H1 (cell line): Measurements from ENCODE around the gene ZNF213. TPM values are rescaled to one million over a fixed set of nuclear protein-coding genes. Genes with fewer than 3 reads are reported as not detected.
A peak's percentile ranks its signal among the peaks of the same experiment; 100 is the strongest.

ENCODE experiments used
- CTCF ChIA-PET: fragments of 300-600 bp; sonication (Branson Sonifier 250); formaldehyde crosslinking; loops from one replicate; lab custom pipeline; 2021; ENCODE audit not compliant: partially characterized antibody; lab: Charles Lee
- POLR2A ChIA-PET: fragments of 300-600 bp; sonication (Branson Sonifier 250); formaldehyde crosslinking; loops from one replicate; lab custom pipeline; 2021; ENCODE audit warnings: inconsistent platforms; ENCODE audit not compliant: partially characterized antibody; lab: Charles Lee
- DNase-seq, 2 experiments: peaks; one replicate each; pipeline versions ENCODE4 v3.0.0 to v3.0.0-alpha.2; 2010 to 2022; ENCODE audit warnings: low spot score in 2 of 2, low read depth in 1 of 2, mixed read lengths in 1 of 2
- FAIRE-seq: peaks from 2 replicates; lab custom pipeline; 2011; peaks lifted over from hg19 to GRCh38; lab: Jason Lieb, UNC
- H2AFZ ChIP-seq: 2 replicates; pipeline ENCODE4 v1.8.1; 2012; ENCODE audit warnings: low read length, inconsistent platforms
- H2AK5ac ChIP-seq: 2 replicates; pipeline ENCODE4 v1.6.1; 2013; ENCODE audit warnings: low read depth, low read length
- H2BK120ac ChIP-seq: replicated peaks from 2 replicates; pipeline ENCODE3; 2013; ENCODE audit warnings: low read depth, low read length, inconsistent platforms
- H2BK12ac ChIP-seq: 2 replicates; pipeline ENCODE4 v1.6.1; 2013; ENCODE audit warnings: low read depth, low read length
- H2BK15ac ChIP-seq: 2 replicates; pipeline ENCODE4 v1.6.1; 2013; ENCODE audit warnings: low read length
- H2BK20ac ChIP-seq: 2 replicates; pipeline ENCODE4 v1.6.1; 2013; ENCODE audit warnings: low read length
- H2BK5ac ChIP-seq: 2 replicates; pipeline ENCODE4 v1.6.1; 2013; ENCODE audit warnings: low read depth, low read length
- H3K14ac ChIP-seq: 2 replicates; pipeline ENCODE4 v1.6.1; 2013; ENCODE audit warnings: inconsistent platforms; ENCODE audit not compliant: insufficient read length
- H3K18ac ChIP-seq: 2 replicates; pipeline ENCODE4 v1.6.1; 2013; ENCODE audit warnings: low read length; ENCODE audit errors: extremely low read depth
- H3K23ac ChIP-seq: 2 replicates; pipeline ENCODE4 v1.6.1; 2013; ENCODE audit warnings: inconsistent platforms; ENCODE audit not compliant: insufficient read length
- H3K23me2 ChIP-seq: 2 replicates; pipeline ENCODE4 v1.6.1; 2013; ENCODE audit warnings: low read depth, low read length
- H3K27ac ChIP-seq: 2 replicates; pipeline ENCODE4 v1.6.1; 2011; ENCODE audit warnings: low read depth, low read length, inconsistent platforms
- H3K27me3 ChIP-seq, 4 experiments: replicated peaks in 1 of 4; 1 replicate in 1 of 4; 2 replicates in 3 of 4; pipeline versions ENCODE4 v1.6.1 to v1.8.1; 2011 to 2013; ENCODE audit warnings: low read length in 3 of 4, mild to moderate bottlenecking in 3 of 4, inconsistent platforms in 2 of 4, mixed read lengths in 2 of 4, moderate library complexity in 1 of 4; ENCODE audit not compliant: control insufficient read depth in 3 of 4, insufficient read depth in 3 of 4; ENCODE audit errors: extremely low read depth in 1 of 4
- H3K36me3 ChIP-seq, 4 experiments: 2 replicates each; pipeline versions ENCODE4 v1.6.1 to v1.8.1; 2011 to 2013; ENCODE audit warnings: mild to moderate bottlenecking in 4 of 4, low read length in 3 of 4, moderate library complexity in 2 of 4, control low read depth in 1 of 4, inconsistent platforms in 1 of 4; ENCODE audit not compliant: insufficient read depth in 4 of 4, control insufficient read depth in 2 of 4
- H3K4ac ChIP-seq: replicated peaks from 2 replicates; pipeline ENCODE3; 2013; ENCODE audit warnings: low read length, low read depth, mixed read lengths, inconsistent platforms; ENCODE audit not compliant: insufficient read length
- H3K4me1 ChIP-seq, 4 experiments: replicated peaks in 1 of 4; 1 replicate in 1 of 4; 2 replicates in 3 of 4; pipeline versions ENCODE4 v1.6.1 to v1.8.1; 2011 to 2013; ENCODE audit warnings: low read length in 3 of 4, inconsistent platforms in 2 of 4, mixed read lengths in 1 of 4; ENCODE audit not compliant: insufficient read depth in 4 of 4, control insufficient read depth in 3 of 4
- H3K4me2 ChIP-seq, 2 experiments: 2 replicates each; pipeline versions ENCODE4 v1.6.1 to v1.8.1; 2011 to 2013; ENCODE audit warnings: low read depth in 2 of 2, low read length in 2 of 2, control low read depth in 1 of 2, inconsistent platforms in 1 of 2, mild to moderate bottlenecking in 1 of 2; ENCODE audit not compliant: insufficient read depth in 1 of 2
- H3K4me3 ChIP-seq, 4 experiments: fragments of 200-600, 300-600 bp in 1 of 4; sonication (generic), shearing (Covaris generic), sonication (Bioruptor Twin) in 1 of 4; 2 replicates each; pipeline versions ENCODE4 v1.5.1 to v1.8.1; 2011 to 2016; ENCODE audit warnings: low read length in 4 of 4, low read depth in 3 of 4, control low read depth in 2 of 4, inconsistent platforms in 2 of 4, mild to moderate bottlenecking in 2 of 4, mixed read lengths in 1 of 4, moderate library complexity in 1 of 4; ENCODE audit not compliant: insufficient read depth in 2 of 4; ENCODE audit errors: extremely low read depth in 1 of 4
- H3K56ac ChIP-seq: replicated peaks from 2 replicates; pipeline ENCODE3; 2013; ENCODE audit warnings: low read depth, mild to moderate bottlenecking, mixed read lengths, low read length, inconsistent platforms; ENCODE audit not compliant: insufficient read length
- H3K79me1 ChIP-seq: 2 replicates; pipeline ENCODE4 v1.6.1; 2013; ENCODE audit warnings: low read depth, low read length, control low read depth
- H3K79me2 ChIP-seq, 2 experiments: 2 replicates each; pipeline versions ENCODE4 v1.6.1 to v1.8.1; 2012 to 2013; ENCODE audit warnings: low read length in 2 of 2, mild to moderate bottlenecking in 2 of 2, inconsistent platforms in 1 of 2; ENCODE audit not compliant: insufficient read depth in 2 of 2, control insufficient read depth in 1 of 2
- H3K9ac ChIP-seq, 4 experiments: replicated peaks in 1 of 4; 1 replicate in 1 of 4; 2 replicates in 3 of 4; pipeline versions ENCODE4 v1.6.1 to v1.8.1; 2011 to 2013; ENCODE audit warnings: low read depth in 3 of 4, low read length in 3 of 4, control low read depth in 2 of 4, mild to moderate bottlenecking in 2 of 4, moderate library complexity in 2 of 4, inconsistent platforms in 1 of 4; ENCODE audit errors: extremely low read depth in 1 of 4
- H3K9me3 ChIP-seq, 2 experiments: 2 replicates each; pipeline versions ENCODE4 v1.6.1 to v1.8.1; 2012 to 2013; ENCODE audit warnings: mild to moderate bottlenecking in 2 of 2, moderate library complexity in 2 of 2, control low read depth in 1 of 2, inconsistent platforms in 1 of 2, low read depth in 1 of 2, low read length in 1 of 2, mixed read lengths in 1 of 2; ENCODE audit not compliant: insufficient read depth in 2 of 2
- H4K20me1 ChIP-seq, 2 experiments: replicated peaks in 1 of 2; 2 replicates each; pipeline versions ENCODE3 to v1.8.1; 2011 to 2013; ENCODE audit warnings: inconsistent platforms in 2 of 2, low read length in 2 of 2, mild to moderate bottlenecking in 1 of 2; ENCODE audit not compliant: insufficient read depth in 2 of 2, control insufficient read depth in 1 of 2
- H4K5ac ChIP-seq: 2 replicates; pipeline ENCODE4 v1.6.1; 2013; ENCODE audit warnings: low read length, low read depth, mixed read lengths, inconsistent platforms; ENCODE audit not compliant: insufficient read length
- H4K8ac ChIP-seq: 2 replicates; pipeline ENCODE4 v1.8.0; 2013; ENCODE audit warnings: mild to moderate bottlenecking, moderate library complexity, low read length, inconsistent platforms; ENCODE audit not compliant: insufficient read depth; ENCODE audit errors: extremely low read depth
- H4K91ac ChIP-seq: replicated peaks from 2 replicates; pipeline ENCODE3; 2013; ENCODE audit warnings: low read length, mixed read lengths, inconsistent platforms; ENCODE audit not compliant: insufficient read length
- EZH2 ChIP-seq: fragments of 200-600 bp; sonication (generic); IDR thresholded peaks from 2 replicates; pipeline ENCODE4 v1.7.1; 2012; ENCODE audit warnings: low read depth, mild to moderate bottlenecking, moderate library complexity, low read length, inconsistent platforms; ENCODE audit not compliant: severe bottlenecking
- MAFK ChIP-seq: IDR thresholded peaks from 2 replicates; pipeline ENCODE4 v1.6.1; 2012; ENCODE audit warnings: low read depth, mild to moderate bottlenecking, improper control_type of control experiment, low read length
- MAX ChIP-seq: IDR thresholded peaks from 2 replicates; pipeline ENCODE4 v1.6.1; 2012; ENCODE audit warnings: inconsistent platforms
- TAF7 ChIP-seq: optimal IDR thresholded peaks from 2 replicates; pipeline ENCODE3; 2011; ENCODE audit warnings: low read depth, mild to moderate bottlenecking, inconsistent platforms, low read length, moderate library complexity, borderline replicate concordance
- WGBS, 2 experiments: shearing (Covaris generic) in 1 of 2; methylation state at CpG; one replicate each; pipeline versions ENCODE4 v1.1.6 to v1.1.7; 2013 to 2015; ENCODE audit warnings: low lambda C conversion rate in 2 of 2, mixed read lengths in 2 of 2, inconsistent platforms in 1 of 2, low coverage in 1 of 2, missing lambda C conversion rate in 1 of 2; ENCODE audit not compliant: insufficient replicate concordance in 2 of 2, insufficient coverage in 1 of 2, insufficient read length in 1 of 2; ENCODE audit errors: extremely low coverage in 1 of 2, missing lambda C conversion rate in 1 of 2; 5-methylcytosine and 5-hydroxymethylcytosine counted together
- polyA plus RNA-seq, 7 experiments: library from polyadenylated mRNA; depleted of rRNA in 3 of 7; stranded (reverse) in 5 of 7; unstranded in 2 of 7; fragments of >200 nt in 5 of 7; fragments of 200-250 nt in 2 of 7; gene quantifications; 1 replicate in 5 of 7; 2 replicates in 1 of 7; 4 replicates in 1 of 7; pipeline versions ENCODE4 v1.2.1 to v1.2.3, GENCODE V29; 2011 to 2013; ENCODE audit warnings: missing spikeins in 2 of 7, mixed read lengths in 2 of 7
- total RNA-seq: library from RNA; stranded (reverse); fragmentation: NEBNext Ultra II Directional; extraction: Animal tissue kit (Norgen Biotek cat#: 25700); gene quantifications from 2 replicates; pipeline ENCODE4 v1.2.1, GENCODE V29; 2021

Gene ZNF213
- total and polyA plus RNA-seq, 2 of the 8 experiments (the other 6 are each of a cell fraction or from before 2014, with no cell fraction given) = 1.6 to 6.9 TPM

- FAIRE-seq (no peak), DNase-seq (peak; percentile 96 to 100)
- Histone ChIP-seq H2AFZ (peak overlapping the region; percentile 68; the same call in 1 of the 2 replicates), H4K5ac (peak overlapping the region; percentile 55), H2BK120ac (no peak overlapping the region), H3K23me2 (peaks cover 12% of the 10 kb centered on the region; the same call in 1 of the 2 replicates), H3K9ac (peak overlapping the region in 2 of 4 experiments; percentile 53 to 56; a peak in 4 of 7 replicates), H3K18ac (peak overlapping the region; percentile 93; the same call in 1 of the 2 replicates), H2BK5ac (peak overlapping the region; percentile 85; the same call in 1 of the 2 replicates), H3K14ac (peak overlapping the region; percentile 91), H3K56ac (peak overlapping the region; percentile 81), H2BK20ac (no peak overlapping the region), H3K4me3 (peak overlapping the region; percentile 68 to 90 (median 74)), H4K8ac (peak overlapping the region; percentile 90; the same call in 1 of the 2 replicates), H3K36me3 (no peaks in the 10 kb centered on the region), H4K91ac (peak overlapping the region; percentile 94), H3K23ac (no peak overlapping the region), H3K79me2 (no peaks in the 10 kb centered on the region), H3K27ac (no peak overlapping the region), H3K4me2 (peak overlapping the region; percentile 73 to 91), H3K27me3 (peaks cover 0 to 18% (median 12%) of the 10 kb centered on the region in 4 experiments; a peak in 5 of 7 replicates), H3K9me3 (no peaks in the 10 kb centered on the region), H4K20me1 (peaks cover 0 to 2% of the 10 kb centered on the region in 2 experiments), H3K4me1 (peaks cover 0 to 5% (median 3%) of the 10 kb centered on the region in 4 experiments; a peak in 4 of 7 replicates), H2AK5ac (no peak overlapping the region), H2BK12ac (no peak overlapping the region), H3K79me1 (no peaks in the 10 kb centered on the region), H2BK15ac (0 out of 2 replicates have a peak overlapping the region, but pooled peaks have one; percentile 46), H3K4ac (no peak overlapping the region)
- POLR2A ChIA-PET = interaction anchor here (0.7 to 8.6 kb wide), 19 partner anchors 8 to 308 kb away, joined by 3 to 69 read pairs (median 4); partner anchors contain the start of genes ZNF200, ZNF213 and ZSCAN10
- 3% methylated on average over 58 of the region's 62 CpGs; no CpG with 5 or more reads in 1 of the 2 experiments for WGBS, 2 experiments
- CTCF ChIA-PET = interaction anchor here (0.6 to 10.9 kb wide), 11 partner anchors 8 to 75 kb away, joined by 3 to 174 read pairs (median 10); partner anchors contain the start of genes ZNF205 and ZNF213
- TF ChIP-seq MAX (peak; percentile 48), TAF7 (peak; percentile 70), EZH2 (no peak), MAFK (peak; percentile 83; the same call in 1 of the 2 replicates)
These were observed 15.8 kb downstream of the ZNF213 start for GRCh38 chr16:3150346-3151218.
